K562 (cell line): ENCODE measurements around the gene LRRC1. TPM values are rescaled to one million over a fixed set of nuclear protein-coding genes. Genes with fewer than 3 reads are reported as not detected.

Source experiments
- ATAC-seq: fragments of 200-7000 bp; cut with Tn5 transposase; 3 replicates; pipeline ENCODE4 v1.9.1; 2020; ENCODE audit warnings: moderate library complexity
- BruUV-seq: library from RNA; stranded (reverse); fragments of 400-500 nt; replicated peaks from 2 replicates; lab custom pipeline; 2021; lab: Mats Ljungman, UMichigan
- CTCF ChIA-PET: fragments of 300-600 bp; formaldehyde crosslinking; extraction: SDS; loops from one replicate; lab custom pipeline; 2021; ENCODE audit warnings: low intra/inter-chr PET ratio; lab: Yijun Ruan, JAX
- POLR2A ChIA-PET: fragments of 300-600, 350-650 bp; sonication (Branson Sonifier 250); formaldehyde crosslinking; extraction: SDS; loops from one replicate; lab custom pipeline; 2021; ENCODE audit warnings: antibody characterized with exemption, inconsistent platforms; lab: Yijun Ruan, JAX
- DNase-seq, 4 experiments: peaks; one replicate each; pipeline versions ENCODE4 v3.0.0 to v3.0.0-alpha.2; 2011 to 2018; ENCODE audit warnings: low spot score in 3 of 4, mixed read lengths in 3 of 4; ENCODE audit errors: extremely low read depth in 1 of 4
- FAIRE-seq: peaks from 2 replicates; lab custom pipeline; 2011; peaks lifted over from hg19 to GRCh38; lab: Jason Lieb, UNC
- H2AFZ ChIP-seq: 2 replicates; pipeline ENCODE4 v1.6.0; 2011; ENCODE audit warnings: low read depth, low read length, control low read depth, inconsistent platforms
- H3K27ac ChIP-seq: fragments of 200-600 bp; 3 replicates; pipeline ENCODE4 v1.8.0; 2011; ENCODE audit warnings: low read depth, mild to moderate bottlenecking, control low read depth, inconsistent platforms, low read length, moderate library complexity, mixed read lengths; ENCODE audit errors: extremely low read depth
- H3K27me3 ChIP-seq, 2 experiments: fragments of 300-600 bp in 1 of 2; 2 replicates in 1 of 2; 3 replicates in 1 of 2; pipeline versions ENCODE4 v1.6.0 to v1.8.0; 2011; ENCODE audit warnings: inconsistent platforms in 2 of 2, low read length in 2 of 2, mild to moderate bottlenecking in 1 of 2, mixed read lengths in 1 of 2, moderate library complexity in 1 of 2; ENCODE audit not compliant: control insufficient read depth in 2 of 2, insufficient read depth in 2 of 2
- H3K36me3 ChIP-seq: fragments of 300-600 bp; 3 replicates; pipeline ENCODE4 v1.8.0; 2011; ENCODE audit warnings: mild to moderate bottlenecking, low read length, inconsistent platforms; ENCODE audit not compliant: control insufficient read depth, insufficient read depth
- H3K4me1 ChIP-seq, 2 experiments: fragments of 200-600 bp in 1 of 2; replicated peaks in 1 of 2; 2 replicates in 1 of 2; 3 replicates in 1 of 2; pipeline versions ENCODE4 v1.5.1 to v1.8.0; 2011; ENCODE audit warnings: inconsistent platforms in 2 of 2, low read length in 2 of 2, mild to moderate bottlenecking in 1 of 2, mixed read lengths in 1 of 2, moderate library complexity in 1 of 2; ENCODE audit not compliant: control insufficient read depth in 2 of 2, insufficient read depth in 2 of 2
- H3K4me2 ChIP-seq: 2 replicates; pipeline ENCODE4 v1.6.1; 2011; ENCODE audit warnings: low read length, control low read depth, inconsistent platforms, mixed read lengths; ENCODE audit not compliant: insufficient read depth
- H3K4me3 ChIP-seq: fragments of 200-600 bp; sonication (generic), shearing (Covaris generic); 2 replicates; pipeline ENCODE4 v1.5.1; 2016; ENCODE audit warnings: control low read depth, inconsistent platforms
- H3K79me2 ChIP-seq: fragments of 200-600 bp; 3 replicates; pipeline ENCODE4 v1.8.0; 2011; ENCODE audit warnings: low read length, inconsistent platforms; ENCODE audit not compliant: control insufficient read depth, insufficient read depth
- H3K9ac ChIP-seq, 2 experiments: 2 replicates each; pipeline versions ENCODE4 v1.6.0 to v1.6.1; 2011; ENCODE audit warnings: low read depth in 2 of 2, low read length in 2 of 2, control low read depth in 1 of 2, inconsistent platforms in 1 of 2, mild to moderate bottlenecking in 1 of 2, mixed read lengths in 1 of 2; ENCODE audit not compliant: insufficient read depth in 1 of 2
- H3K9me1 ChIP-seq: one replicate; pipeline ENCODE4 v1.6.0; 2011; ENCODE audit warnings: inconsistent platforms, mild to moderate bottlenecking, low read length, moderate library complexity; ENCODE audit not compliant: control insufficient read depth, insufficient read depth
- H3K9me3 ChIP-seq: replicated peaks from 2 replicates; pipeline ENCODE4 v1.5.1; 2011; ENCODE audit warnings: low read depth, low read length, inconsistent platforms; ENCODE audit not compliant: control insufficient read depth, insufficient read depth
- H4K20me1 ChIP-seq: replicated peaks from 2 replicates; pipeline ENCODE4 v1.6.1; 2011; ENCODE audit warnings: low read length, inconsistent platforms, mixed read lengths; ENCODE audit not compliant: control insufficient read depth, insufficient read depth
- BCL6 ChIP-seq: fragments of 250-450 bp; sonication (Bioruptor Pico); IDR thresholded peaks from 2 replicates; pipeline ENCODE4 v1.4.0; 2020
- CEBPG ChIP-seq, 3 experiments: fragments of 200-800 bp in 1 of 3; sonication (Bioruptor generic) in 1 of 3; sonication (generic) in 1 of 3; formaldehyde crosslinking in 1 of 3; IDR thresholded peaks in 2 of 3; conservative IDR thresholded peaks in 1 of 3; 2 replicates each; pipeline versions ENCODE4 v1.6.1 to v1.8.0; 2016 to 2022; ENCODE audit warnings: missing compliant biosample characterization in 2 of 3, missing genetic modification characterization in 2 of 3, mild to moderate bottlenecking in 1 of 3, missing genetic modification reagents in 1 of 3
- ELF2 ChIP-seq: fragments of 250-450 bp; sonication (Bioruptor Pico); IDR thresholded peaks from 2 replicates; pipeline ENCODE4 v1.5.0; 2021; ENCODE audit warnings: mild to moderate bottlenecking
- HNRNPUL1 ChIP-seq: fragments of 200-400 bp; formaldehyde crosslinking; IDR thresholded peaks from 2 replicates; pipeline ENCODE4 v1.6.1; 2017; ENCODE audit warnings: low read length
- MBD2 ChIP-seq: sonication (generic); IDR thresholded peaks from 2 replicates; pipeline ENCODE4 v1.6.1; 2016; ENCODE audit warnings: low read depth, borderline replicate concordance
- MYC ChIP-seq, 2 experiments: fragments of 250-450 bp in 1 of 2; sonication (Bioruptor Pico) in 1 of 2; IDR thresholded peaks; 2 replicates each; pipeline versions ENCODE4 v1.5.1 to v1.6.1; 2012 to 2021; ENCODE audit warnings: low read depth in 2 of 2, borderline replicate concordance in 1 of 2, improper control_type of control experiment in 1 of 2, low read length in 1 of 2, mild to moderate bottlenecking in 1 of 2, moderate library complexity in 1 of 2
- NFE2 ChIP-seq: IDR thresholded peaks from 2 replicates; pipeline ENCODE4 v1.6.1; 2014; ENCODE audit warnings: antibody characterized with exemption, low read depth
- NFE2L1 ChIP-seq: fragments of 450-650 bp; IDR thresholded peaks from 2 replicates; pipeline ENCODE4 v1.6.1; 2016; ENCODE audit warnings: missing genetic modification characterization, low read depth, mild to moderate bottlenecking, missing compliant biosample characterization, moderate library complexity, borderline replicate concordance
- REST ChIP-seq, 2 experiments: fragments of 450-650 bp; formaldehyde crosslinking in 1 of 2; IDR thresholded peaks; 2 replicates each; pipeline versions ENCODE4 v1.4.0 to v1.6.1; 2014 to 2020; ENCODE audit warnings: mild to moderate bottlenecking in 2 of 2, borderline replicate concordance in 1 of 2, low read depth in 1 of 2
- RFX5 ChIP-seq: IDR thresholded peaks from 2 replicates; pipeline ENCODE4 v1.6.1; 2011; ENCODE audit warnings: low read depth, mild to moderate bottlenecking, improper control_type of control experiment, low read length
- SP1 ChIP-seq: sonication (generic); formaldehyde crosslinking; IDR thresholded peaks from 2 replicates; pipeline ENCODE4 v1.8.1; 2022; ENCODE audit warnings: mild to moderate bottlenecking, missing genetic modification reagents
- TBL1XR1 ChIP-seq, 2 experiments: IDR thresholded peaks; 2 replicates each; pipeline ENCODE4 v1.6.1; 2012; ENCODE audit warnings: improper control_type of control experiment in 2 of 2, low read length in 2 of 2, mild to moderate bottlenecking in 1 of 2
- ZNF444 ChIP-seq: fragments of 250-450 bp; sonication (Bioruptor Pico); IDR thresholded peaks from 2 replicates; pipeline ENCODE4 v1.4.0; 2020; ENCODE audit warnings: mild to moderate bottlenecking, moderate library complexity
- WGBS: fragments of 100-300 bp; shearing (Covaris generic); methylation state at CpG from one replicate; pipeline ENCODE4 v1.1.6; 2016; ENCODE audit warnings: low coverage, mixed read lengths; ENCODE audit not compliant: insufficient coverage; ENCODE audit errors: missing lambda C conversion rate; 5-methylcytosine and 5-hydroxymethylcytosine counted together
- in situ Hi-C: fragments of 300-500 bp; cut with MboI; formaldehyde crosslinking; loops from 4 replicates; pipeline ENCODE4 v1.15.0; 2018; ENCODE audit warnings: inconsistent platforms, mixed read lengths
- intact Hi-C: fragments of 100-400 bp; cut with micrococcal nuclease; formaldehyde crosslinking; loops from 2 replicates; pipeline ENCODE4 v1.14.2; 2022
- polyA plus RNA-seq, 8 experiments: library from polyadenylated mRNA; depleted of rRNA in 4 of 8; stranded (reverse) in 5 of 8; unstranded in 3 of 8; fragments of >200 nt; fragmentation: Nextera tagmentation in 2 of 8; fragmentation: Illumina TruSeq in 1 of 8; extraction: Ambion mirVana in 2 of 8; extraction: Trizol in 1 of 8; gene quantifications; 2 replicates each; pipeline versions ENCODE4 v1.2.1 to v1.2.3, GENCODE V29; 2011 to 2014; ENCODE audit warnings: inconsistent platforms in 1 of 8, missing spikeins in 1 of 8
- total RNA-seq, 7 experiments: library from RNA; depleted of rRNA in 6 of 7; stranded (reverse); fragments of >200 nt in 6 of 7; fragmentation: Illumina TruSeq in 2 of 7; extraction: Trizol in 2 of 7; gene quantifications; 2 replicates each; pipeline versions ENCODE4 v1.2.1 to v1.2.3, GENCODE V29; 2011 to 2021; ENCODE audit warnings: low replicate concordance in 1 of 7

Gene LRRC1
- total and polyA plus RNA-seq, 9 of the 15 experiments (the other 6 are each of a cell fraction or from before 2014, with no cell fraction given), result not detected

- CTCF ChIA-PET, result no interaction called here
- no peak for DNase-seq
- Histone ChIP-seq H4K20me1 (no peaks in the 10 kb centered on the region), H3K9me1 (no peaks in the 10 kb centered on the region), H3K27ac (no peak overlapping the region), H3K4me3 (no peak overlapping the region), H3K27me3 (no peaks in the 10 kb centered on the region), H2AFZ (no peak overlapping the region), H3K4me1 (no peaks in the 10 kb centered on the region), H3K9me3 (no peaks in the 10 kb centered on the region), H3K79me2 (no peaks in the 10 kb centered on the region), H3K9ac (no peak overlapping the region), H3K36me3 (no peaks in the 10 kb centered on the region), H3K4me2 (no peak overlapping the region)
- intact Hi-C loops, result no loop called here
- TF ChIP-seq ZNF444, result no peak
- TF ChIP-seq SP1 (CRISPR knock-in tag), result no peak
- TF ChIP-seq HNRNPUL1, result no peak
- no peak for TF ChIP-seq NFE2L1 (tag)
- TF ChIP-seq CEBPG (CRISPR knock-in tag; IDR thresholded peaks at IDR 0.05), result no peak
- TF ChIP-seq CEBPG (tag; conservative IDR thresholded peaks at IDR 0.05 in 1 of 2, IDR thresholded peaks at IDR 0.05 in 1 of 2), result no peak
- no peak for TF ChIP-seq REST (IDR thresholded peaks at IDR 0.05; ENCODE audit: borderline replicate concordance)
- TF ChIP-seq REST (CRISPR knock-in tag; IDR thresholded peaks at IDR 0.05; ENCODE audit: low read depth), result no peak
- no peak for TF ChIP-seq NFE2
- no peak for TF ChIP-seq TBL1XR1 (IDR thresholded peaks at IDR 0.05; ENCODE audit: low read length in 2 of 2)
- TF ChIP-seq BCL6 (CRISPR knock-in tag), result no peak
- no peak for TF ChIP-seq MBD2
- TF ChIP-seq MYC (IDR thresholded peaks at IDR 0.05; ENCODE audit: low read depth, low read length), result no peak
- no peak for TF ChIP-seq MYC (CRISPR knock-in tag; IDR thresholded peaks at IDR 0.05; ENCODE audit: borderline replicate concordance, low read depth)
- TF ChIP-seq ELF2 (CRISPR knock-in tag), result no peak
- no peak for TF ChIP-seq RFX5
- ATAC-seq, result no peak
- BruUV-seq, result no TSS peak
- in situ Hi-C loops, result no loop called here
- POLR2A ChIA-PET, result interaction anchor here (2.3 kb wide), 1 partner anchor 15 kb away, joined by 5 read pairs; no protein-coding TSS in a partner anchor
- WGBS, result 3% methylated on average over 4 of the region's 4 CpGs
- no peak for FAIRE-seq
These were observed 149.3 kb downstream of the LRRC1 start for GRCh38 chr6:53944091-53944490.
